Measurements from ENCODE around the gene CETP.
"Not testable (repeated sequence)": the region's sequence is repeated elsewhere in the genome, so short reads cannot be mapped to it uniquely, and the experiment has no call there.

CETP gene

GRCh38 chr16:56967733-56968132 is 6.0 kb downstream of the CETP start:
- no peak for DNase-seq (ENCODE audit: low read depth)

GRCh38 chr16:56969769-56970168 is 8.0 kb downstream of the CETP start:
- DNase-seq (ENCODE audit: low read depth), result no peak
- TF ChIP-seq CTCF (conservative IDR thresholded peaks at IDR 0.05; ENCODE audit: control insufficient read depth, insufficient read depth, low read depth, low read length), result no peak
- no peak overlapping the region for H3K4me3 ChIP-seq (ENCODE audit: control insufficient read depth, low read depth, low read length)

More at GRCh38 chr16:56967733-56968132, 6.0 kb downstream of the CETP start:
- H3K4me3 ChIP-seq (ENCODE audit: control insufficient read depth, low read depth, low read length), result no peak overlapping the region
- no peak for TF ChIP-seq CTCF (conservative IDR thresholded peaks at IDR 0.05; ENCODE audit: control insufficient read depth, insufficient read depth, low read depth, low read length)

- peak; percentile 73 for DNase-seq (ENCODE audit: low read depth)
- TF ChIP-seq CTCF (conservative IDR thresholded peaks at IDR 0.05; ENCODE audit: control insufficient read depth, insufficient read depth, low read depth, low read length), result no peak
Observed at GRCh38 chr16:56970934-56971767, 9.4 kb downstream of the CETP start.

GRCh38 chr16:56971768-56972043 is 10.0 kb downstream of the CETP start:
- no peak for TF ChIP-seq CTCF (conservative IDR thresholded peaks at IDR 0.05; ENCODE audit: control insufficient read depth, insufficient read depth, low read depth, low read length)
- no peak for DNase-seq (ENCODE audit: low read depth)
- no peak overlapping the region for H3K4me3 ChIP-seq (ENCODE audit: control insufficient read depth, low read depth, low read length)

More at GRCh38 chr16:56970934-56971767, 9.4 kb downstream of the CETP start:
- H3K4me3 ChIP-seq (ENCODE audit: control insufficient read depth, low read depth, low read length), result no peak overlapping the region

- no peak overlapping the region for H3K4me3 ChIP-seq (ENCODE audit: control insufficient read depth, low read depth, low read length)
- DNase-seq (ENCODE audit: low read depth), result no peak
- no peak for TF ChIP-seq CTCF (conservative IDR thresholded peaks at IDR 0.05; ENCODE audit: control insufficient read depth, insufficient read depth, low read depth, low read length)
Observed at GRCh38 chr16:56972403-56973293, 10.9 kb downstream of the CETP start.

GRCh38 chr16:56973294-56973689 is 11.5 kb downstream of the CETP start:
- no peak for TF ChIP-seq CTCF (conservative IDR thresholded peaks at IDR 0.05; ENCODE audit: control insufficient read depth, insufficient read depth, low read depth, low read length)
- DNase-seq (ENCODE audit: low read depth), result no peak
- no peak overlapping the region for H3K4me3 ChIP-seq (ENCODE audit: control insufficient read depth, low read depth, low read length)

- H3K4me3 ChIP-seq (ENCODE audit: control insufficient read depth, low read depth, low read length); DNase-seq (ENCODE audit: low read depth): not testable (repeated sequence)
Observed at GRCh38 chr16:56973899-56974298, 12.1 kb downstream of the CETP start.

Measured in fibroblast of mammary gland (primary cell).